HG03175 (cell line): Measurements from ENCODE around the gene PRKAR1B.
"Not testable (repeated sequence)": the region's sequence is repeated elsewhere in the genome, so short reads cannot be mapped to it uniquely, and the experiment has no call there.

Source experiments
- ATAC-seq: cut with Tn5 transposase; IDR thresholded peaks from one replicate; pipeline ENCODE4 v1.9.1; 2021; ENCODE audit warnings: mild to moderate bottlenecking, moderate library complexity; ENCODE audit not compliant: unreplicated experiment

The PRKAR1B gene

DNA sequence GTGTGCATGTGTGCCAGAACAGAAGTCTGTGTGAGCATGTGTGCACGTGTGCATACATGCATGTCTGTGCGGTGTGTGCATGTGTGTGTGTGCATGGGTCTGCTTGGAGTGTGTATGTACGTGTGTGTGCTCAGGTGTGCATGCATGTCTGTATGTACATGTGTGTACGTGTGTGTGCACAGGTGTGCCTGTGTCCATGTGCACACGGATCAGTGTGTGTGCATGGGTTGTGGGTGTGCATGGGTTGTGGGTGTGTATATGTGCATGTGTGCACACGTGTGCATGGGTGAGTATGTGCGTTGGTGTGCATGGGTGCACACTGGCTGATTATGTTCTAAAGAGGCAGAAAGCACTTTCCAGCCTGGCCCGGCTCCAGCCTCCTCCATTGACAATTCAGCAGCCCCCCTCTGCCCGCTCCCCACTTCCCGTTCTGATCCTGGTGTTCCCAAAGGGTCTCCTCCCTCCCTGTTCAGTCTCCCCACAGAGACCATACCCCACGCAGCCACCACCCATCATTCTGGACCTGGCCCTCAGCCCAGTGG, 163.4 kb downstream of the PRKAR1B start:
- ATAC-seq, result no peak

DNA sequence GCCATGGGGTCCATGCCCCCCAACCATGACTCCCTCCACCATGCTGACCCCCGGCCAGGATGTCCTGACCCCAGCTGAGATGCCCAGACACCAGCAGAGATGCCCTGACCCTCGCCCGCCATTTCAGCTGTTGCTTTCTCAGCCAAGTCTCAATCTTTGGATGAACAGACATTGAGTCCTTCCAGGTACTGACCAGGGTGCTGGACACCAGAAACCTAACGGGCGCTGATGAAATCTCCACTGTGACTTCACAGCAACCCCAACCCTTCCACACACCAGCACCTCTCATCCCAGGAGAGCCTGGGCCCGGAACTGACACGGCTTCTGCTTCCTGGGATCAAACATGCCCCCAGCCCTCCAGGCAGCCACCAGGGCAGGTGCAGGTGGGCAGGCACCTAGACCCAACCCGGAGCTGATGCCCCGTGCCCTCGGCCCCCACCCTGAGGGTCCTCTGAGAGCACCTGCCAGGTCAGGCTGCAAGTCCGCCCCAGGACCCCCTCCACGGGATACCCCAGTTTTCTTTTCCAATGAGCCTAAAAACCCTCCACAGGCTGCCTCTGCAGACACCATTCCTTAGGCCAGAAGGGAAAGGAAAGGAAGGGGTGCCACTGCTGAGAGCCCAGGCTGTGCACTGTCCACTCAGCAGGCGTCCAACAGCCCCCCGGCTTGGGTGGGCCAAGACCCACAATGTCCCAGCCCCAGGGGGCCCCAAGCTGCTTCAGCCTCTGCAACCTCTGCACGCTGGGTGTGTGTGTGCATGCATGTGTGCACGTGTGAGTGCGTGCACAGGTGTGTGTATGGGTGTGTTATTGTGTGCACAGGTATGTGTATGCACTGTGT, 164.1 kb downstream of the PRKAR1B start:
- no peak for ATAC-seq

DNA sequence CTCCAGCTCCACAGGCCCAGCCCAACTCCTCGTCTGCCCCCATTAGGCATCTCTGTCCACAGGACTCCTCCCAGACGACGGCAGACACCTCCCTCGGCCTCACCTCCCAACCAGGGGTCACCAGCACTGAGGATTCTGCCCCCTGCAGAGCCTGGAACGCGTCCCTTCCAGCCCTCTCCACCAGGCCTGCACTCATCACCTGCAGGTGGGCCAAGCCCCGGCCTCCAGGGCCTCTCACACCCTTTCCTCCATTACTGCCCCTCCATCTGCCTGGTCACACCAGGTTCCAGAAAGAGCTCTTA, 164.8 kb downstream of the PRKAR1B start:
- ATAC-seq, result no peak

DNA sequence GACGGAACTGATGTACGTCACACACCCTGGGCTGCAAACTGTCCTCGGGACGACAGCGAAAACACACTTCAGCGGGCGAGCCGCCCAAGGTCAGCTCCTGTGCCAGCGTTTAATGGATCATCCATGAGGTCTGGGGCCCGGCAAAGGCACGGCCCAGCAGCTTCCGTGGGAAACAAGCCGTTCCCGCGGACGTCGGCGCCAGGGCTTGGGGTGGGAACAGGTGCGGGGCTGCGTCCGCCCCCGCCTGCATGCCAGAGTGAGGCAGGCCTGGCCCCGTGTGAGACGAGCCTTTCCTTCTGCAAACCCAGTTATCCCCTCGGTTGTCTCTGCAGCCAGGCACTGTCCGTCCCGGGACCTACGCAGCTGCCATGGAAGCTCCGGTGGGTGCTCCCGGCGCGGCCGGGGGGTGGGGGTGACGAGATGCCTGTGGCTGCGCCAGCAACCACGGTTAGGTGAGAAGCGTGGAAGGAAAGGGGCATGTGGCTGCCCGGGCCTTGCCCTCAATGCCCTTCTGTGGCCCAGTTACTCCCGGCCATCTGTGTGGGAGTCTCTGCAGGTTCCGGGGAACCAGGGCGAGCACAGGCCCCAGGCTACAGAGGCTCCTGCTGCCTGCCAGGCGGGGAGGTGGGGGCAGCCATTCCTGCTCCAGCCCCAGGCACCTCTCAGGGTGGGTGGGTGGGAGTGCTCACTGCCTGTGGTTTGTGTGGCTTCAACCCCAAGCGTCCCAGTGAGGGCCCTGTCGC, 165.3 kb downstream of the PRKAR1B start:
- no peak for ATAC-seq

DNA sequence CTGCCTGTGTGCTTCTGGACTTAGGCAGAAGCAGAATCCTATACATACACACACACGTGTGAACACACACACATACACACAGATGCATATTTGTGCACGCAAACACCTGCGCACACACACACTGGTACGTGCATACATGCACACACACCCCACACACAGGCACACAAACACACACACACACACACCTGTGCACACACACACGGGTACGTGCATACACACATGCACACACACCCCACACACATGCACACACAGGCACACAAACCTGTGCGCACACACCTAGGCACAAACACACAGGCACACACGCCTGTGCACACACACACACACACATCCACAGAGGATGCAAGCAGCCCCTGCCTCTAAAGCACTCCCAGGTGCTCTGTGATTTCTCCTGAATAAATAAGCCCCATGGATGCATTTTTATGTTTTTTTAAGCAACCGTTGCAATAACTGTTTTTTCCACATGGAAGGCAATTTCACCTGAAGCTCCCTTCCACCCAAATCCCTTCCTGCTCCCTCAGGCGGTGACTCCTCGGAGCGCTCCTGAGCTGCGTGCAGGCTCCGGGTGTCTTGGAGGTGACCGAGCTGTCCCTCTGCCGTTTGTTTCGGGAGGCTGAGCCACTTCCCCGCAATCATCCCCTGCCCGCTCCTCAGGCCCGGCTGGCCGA, 166.0 kb downstream of the PRKAR1B start:
- ATAC-seq, result no peak

DNA sequence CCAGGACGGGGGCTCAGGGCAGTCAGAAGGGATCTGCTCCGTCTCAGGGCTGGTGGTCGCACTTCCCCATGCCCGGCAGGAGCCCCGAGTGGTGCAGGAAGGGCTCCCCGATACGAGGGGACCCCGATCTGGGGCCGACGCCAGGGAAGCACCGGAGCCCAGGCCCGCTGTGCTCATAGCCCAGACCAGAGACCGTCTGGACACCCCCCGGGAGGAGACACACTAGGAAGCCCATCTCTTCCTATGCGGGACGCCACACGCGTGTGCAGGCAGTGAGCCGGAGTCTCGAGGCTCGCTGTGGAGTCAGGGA, 167.7 kb downstream of the PRKAR1B start:
- no peak for ATAC-seq

- no peak for ATAC-seq
These were observed 169.6 kb downstream of the PRKAR1B start for GRCh38 chr7:557558-557881.

DNA sequence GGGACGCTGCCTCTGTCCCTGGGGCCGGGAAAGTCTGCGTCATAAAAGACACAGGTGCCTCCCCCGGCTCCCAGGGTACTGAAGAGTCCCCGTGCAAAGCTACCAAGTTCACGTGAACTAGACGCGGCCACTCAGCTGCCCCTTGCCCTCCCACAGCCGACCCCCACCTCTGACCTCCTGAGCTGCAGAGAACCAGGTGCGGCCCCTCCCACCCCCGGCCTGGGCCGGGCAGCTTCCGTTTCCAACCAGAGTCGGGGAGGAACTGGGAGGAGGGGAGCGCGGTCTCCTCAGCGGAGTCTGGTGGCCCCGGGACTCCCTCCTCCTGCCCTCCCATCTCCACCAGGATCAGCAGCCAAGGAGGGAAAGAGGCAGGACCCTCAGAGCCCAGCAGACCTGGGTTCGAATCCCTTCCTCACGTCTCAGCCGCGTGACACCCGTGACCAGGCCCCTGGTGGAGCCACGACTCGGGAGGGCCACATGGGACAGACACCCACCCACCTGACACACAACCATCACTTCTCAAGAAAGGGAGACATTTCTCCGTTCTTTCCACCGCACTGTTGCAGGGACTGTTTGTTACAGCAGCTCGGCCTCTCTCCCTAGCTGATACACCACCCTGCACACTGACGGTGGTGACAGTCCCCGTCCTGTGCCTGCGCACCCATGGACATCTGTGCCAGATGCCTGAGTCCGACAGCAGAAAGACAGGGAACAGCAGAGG, 170.1 kb downstream of the PRKAR1B start:
- ATAC-seq, result no peak

DNA sequence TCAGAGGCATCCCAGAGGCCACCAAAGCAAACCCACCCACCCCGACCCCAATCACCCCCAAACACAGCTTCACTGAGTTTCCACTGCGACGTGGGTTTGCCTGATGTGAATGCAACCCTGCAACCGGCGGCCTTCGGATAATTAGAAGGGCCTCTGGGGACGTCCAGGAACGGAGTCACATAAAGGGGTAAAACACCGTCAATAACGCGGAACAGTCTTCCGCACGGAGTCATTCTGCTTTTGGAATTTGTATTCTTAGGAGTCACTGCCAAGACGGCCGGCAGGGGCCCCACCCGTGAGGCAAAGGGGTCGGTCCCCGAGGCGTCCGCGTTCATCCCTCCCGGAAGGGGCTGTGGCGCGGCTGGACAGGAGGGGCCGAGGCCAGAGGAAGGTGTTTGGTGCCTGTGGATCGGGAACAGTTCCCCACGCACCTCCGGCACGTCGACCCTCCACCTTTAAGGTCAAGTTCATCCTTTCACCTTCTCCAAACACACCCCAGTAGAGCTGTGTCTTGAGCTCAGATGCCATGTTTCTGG, 170.7 kb downstream of the PRKAR1B start:
- no peak for ATAC-seq

DNA sequence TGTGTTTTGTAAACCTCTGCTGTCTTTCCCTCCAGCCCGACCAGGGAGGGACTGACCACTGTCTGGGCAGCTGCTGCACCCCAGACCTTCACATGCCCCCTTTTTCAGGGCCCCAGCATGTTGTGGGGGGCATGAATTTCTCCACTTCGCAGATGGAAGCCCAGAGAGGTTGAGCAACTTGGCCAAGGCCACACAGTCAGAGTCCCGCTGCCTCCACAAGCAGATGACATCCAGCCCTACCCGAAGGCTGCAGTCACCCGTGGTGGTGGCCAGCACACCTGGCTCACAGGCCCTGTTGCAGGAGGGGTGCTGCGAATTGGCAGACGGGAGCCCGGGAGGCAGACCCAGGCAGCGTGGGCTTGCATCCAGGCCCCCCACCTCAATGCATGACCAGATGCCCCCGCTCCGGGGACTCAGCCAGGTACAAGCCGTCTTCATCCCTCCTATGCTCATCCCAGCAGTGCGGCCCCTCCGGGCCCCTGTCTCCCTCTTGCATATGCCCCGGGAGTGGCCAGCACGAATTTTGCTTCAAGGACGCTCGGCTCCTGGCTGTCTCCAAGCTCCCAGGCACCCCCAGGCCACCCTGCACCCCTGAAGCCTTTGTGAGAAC, 171.4 kb downstream of the PRKAR1B start:
- ATAC-seq, result no peak

GRCh38 chr7:553636-554111, 173.4 kb downstream of the PRKAR1B start:
- no peak for ATAC-seq

DNA sequence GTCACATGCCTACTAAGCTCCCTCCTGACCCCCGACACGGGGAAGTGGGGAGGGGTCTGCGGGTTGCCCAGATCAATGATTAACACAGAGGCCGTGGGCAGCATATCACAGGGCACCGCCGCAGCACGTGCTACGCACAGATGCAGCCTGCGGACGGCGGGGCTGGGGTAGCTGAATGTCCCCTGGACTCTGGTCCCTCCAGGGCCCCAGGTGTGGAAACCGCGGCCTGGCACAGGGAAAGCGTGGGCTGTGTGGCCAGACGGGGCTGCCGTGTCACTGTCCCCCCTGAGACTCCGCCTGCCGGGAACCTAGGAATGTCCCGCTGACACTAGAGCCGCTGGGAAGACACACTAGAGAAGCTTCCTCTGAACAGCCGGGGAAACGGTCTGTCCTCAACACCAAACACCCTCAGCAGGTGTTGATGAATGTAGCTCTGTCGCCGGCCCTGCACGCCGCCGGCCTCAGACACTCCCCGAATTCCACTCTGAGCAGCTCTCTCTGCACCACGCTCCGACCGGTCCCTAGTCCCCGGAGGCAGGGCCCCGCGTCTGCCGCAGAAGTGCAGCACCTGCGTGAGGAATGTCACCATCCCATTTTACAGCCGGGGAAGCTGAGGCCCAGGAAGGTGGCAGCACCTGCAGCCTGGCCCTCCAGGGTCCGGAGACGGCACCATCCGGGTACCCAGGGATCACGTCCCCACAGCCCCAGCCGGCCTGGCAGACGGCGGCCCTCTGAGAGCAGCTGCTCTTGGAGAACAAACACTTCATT, 174.0 kb downstream of the PRKAR1B start:
- no peak for ATAC-seq

DNA sequence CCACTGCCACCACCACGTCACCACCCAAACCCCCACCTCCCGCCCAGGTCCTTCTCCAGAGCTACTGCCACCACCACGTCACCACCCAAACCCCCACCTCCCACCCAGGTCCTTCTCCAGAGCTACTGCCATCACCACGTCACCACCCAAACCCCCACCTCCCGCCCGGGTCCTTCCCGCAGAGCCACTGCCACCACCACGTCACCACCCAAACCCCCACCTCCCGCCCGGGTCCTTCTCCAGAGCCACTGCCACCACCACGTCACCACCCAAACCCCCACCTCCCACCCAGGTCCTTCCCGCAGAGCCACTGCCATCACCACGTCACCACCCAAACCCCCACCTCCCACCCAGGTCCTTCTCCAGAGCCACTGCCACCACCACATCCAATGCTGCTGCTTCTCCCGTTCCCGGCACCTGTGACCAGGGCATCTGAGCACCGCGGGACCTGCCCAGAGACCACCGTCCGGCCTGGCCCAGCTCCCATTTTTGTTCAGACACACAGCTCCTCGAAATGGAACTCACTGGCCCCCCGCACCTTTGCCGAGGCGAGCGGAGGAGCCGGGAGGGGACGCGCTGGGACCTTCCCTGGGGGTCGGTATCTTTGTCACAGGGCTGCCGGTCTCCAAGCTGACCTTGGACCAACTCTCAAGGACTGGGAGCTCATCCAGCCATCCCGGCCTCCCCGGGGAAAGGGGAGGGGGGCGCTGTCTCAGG, 174.8 kb downstream of the PRKAR1B start:
- not testable (repeated sequence) for ATAC-seq

GRCh38 chr7:551615-551970, 175.5 kb downstream of the PRKAR1B start:
- not testable (repeated sequence) for ATAC-seq

DNA sequence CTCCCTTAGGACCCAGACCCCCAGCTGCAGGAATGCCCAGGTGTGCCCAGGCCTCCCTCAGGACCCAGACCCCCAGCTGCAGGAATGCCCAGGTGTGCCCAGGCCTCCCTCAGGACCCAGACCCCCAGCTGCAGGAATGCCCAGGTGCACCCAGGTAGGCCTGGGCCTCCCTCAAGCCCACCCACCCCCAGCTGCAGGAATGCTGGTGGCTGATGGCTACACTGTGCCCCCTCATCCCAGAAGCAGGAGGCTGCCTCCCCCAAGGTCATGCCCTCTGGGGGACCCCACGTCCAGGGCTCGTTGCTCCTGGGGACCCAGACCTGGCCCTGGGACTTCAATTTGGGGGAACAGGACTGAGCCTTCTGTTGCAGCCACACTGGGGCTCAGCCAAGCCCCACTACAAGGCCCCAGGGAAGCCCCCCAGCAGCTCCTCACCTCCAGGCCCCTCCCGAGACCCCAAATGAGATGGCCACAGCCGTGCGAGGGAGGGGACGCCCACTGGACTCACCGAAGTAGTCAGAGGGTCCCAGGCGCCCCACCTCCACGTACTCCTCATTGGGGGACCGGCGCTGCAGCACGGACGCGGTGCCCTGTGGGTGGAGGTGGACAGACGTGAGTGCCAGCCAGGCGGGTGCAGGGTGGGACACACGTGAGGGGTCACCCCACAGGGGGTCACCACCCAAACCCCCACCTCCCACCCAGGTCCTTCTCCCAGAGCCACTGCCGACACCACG, 176.0 kb downstream of the PRKAR1B start:
- no peak for ATAC-seq

DNA sequence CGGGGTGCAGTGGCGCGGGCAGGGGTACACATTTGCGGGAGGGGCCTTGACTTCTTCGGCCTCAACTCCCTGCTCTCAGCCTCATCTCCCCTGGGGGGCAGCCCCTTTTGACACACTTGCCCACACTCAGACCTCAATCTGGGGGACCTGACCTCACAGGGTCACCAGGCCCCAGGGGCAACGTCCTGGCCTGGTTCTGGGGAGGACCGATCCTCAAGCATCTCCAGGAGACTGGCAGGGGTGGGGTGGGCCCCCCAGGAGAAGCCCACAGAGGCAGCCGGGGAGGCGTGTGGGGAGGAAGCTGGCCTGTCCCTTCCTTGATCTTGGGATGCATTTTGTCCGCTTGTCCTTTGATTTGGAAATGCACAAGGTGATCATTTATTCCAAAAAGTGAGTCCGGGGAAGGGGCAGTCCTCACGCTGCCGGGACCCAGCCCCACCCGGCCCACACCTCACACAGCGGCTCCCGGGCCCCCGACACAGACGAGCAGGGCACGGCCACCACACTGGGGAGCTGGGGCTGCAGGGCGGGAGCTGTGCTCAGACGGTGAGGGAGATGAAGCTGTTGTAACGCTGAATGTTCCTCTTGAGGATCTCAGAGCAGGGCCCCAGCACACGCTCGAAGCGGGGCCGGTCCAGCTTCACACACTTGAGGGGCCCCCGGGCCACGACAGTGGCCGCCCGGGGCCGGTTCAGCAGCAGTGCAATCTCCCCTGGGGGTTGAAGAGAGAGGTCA, 177.0 kb downstream of the PRKAR1B start:
- no peak for ATAC-seq

DNA sequence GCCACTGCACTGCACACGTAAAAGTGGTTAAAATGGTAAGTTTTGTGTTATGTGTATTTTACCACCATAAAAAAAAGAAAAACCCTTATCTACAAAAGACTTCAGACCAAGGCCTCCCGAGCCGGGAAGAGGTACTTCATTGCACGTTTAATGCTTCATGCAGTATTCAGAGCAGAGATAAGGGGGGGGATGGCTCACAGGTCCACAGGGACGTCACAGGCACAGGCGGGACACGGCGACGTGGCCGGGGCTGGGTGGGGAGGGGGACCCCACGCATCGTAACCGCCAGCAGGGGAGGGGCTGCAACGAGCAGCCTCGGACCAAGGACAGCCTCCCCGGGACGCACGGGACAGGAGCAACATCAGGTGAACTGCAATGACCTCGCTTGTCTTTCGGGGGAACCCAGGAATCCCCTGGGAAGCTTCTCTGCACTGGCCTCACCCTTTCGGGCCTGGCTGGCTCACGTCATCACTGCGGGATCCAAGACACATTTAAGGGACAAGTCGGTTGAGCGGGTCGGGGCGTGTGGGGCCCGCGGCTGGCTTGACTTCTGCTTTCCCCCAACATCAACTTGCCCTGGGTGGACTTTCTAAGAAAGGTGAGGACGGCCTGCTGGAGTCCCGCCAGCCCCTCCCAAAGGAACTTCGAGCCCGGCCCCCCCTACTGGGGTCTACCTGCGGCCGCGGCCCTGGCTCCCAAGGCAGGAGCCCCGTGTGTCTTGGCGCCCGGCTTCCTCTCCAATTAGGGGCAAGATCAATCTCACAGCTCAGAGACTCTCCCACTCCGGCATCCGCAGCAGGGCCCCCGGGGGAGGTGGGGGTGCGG, 177.8 kb downstream of the PRKAR1B start:
- ATAC-seq, result no peak
